LHCN-M2 (cell line): ENCODE measurements around the gene PADI1. TPM values are rescaled to one million over a fixed set of nuclear protein-coding genes. Genes with fewer than 3 reads are reported as not detected.

Experiments used
- DNase-seq: peaks from one replicate; pipeline ENCODE4 v3.0.0-alpha.2; 2012; ENCODE audit warnings: low read depth
- total RNA-seq: library from RNA; depleted of rRNA; stranded (reverse); fragments of >200 nt; gene quantifications from 2 replicates; pipeline ENCODE4 v1.2.3, GENCODE V29; 2014

Gene PADI1
- total RNA-seq, 1 experiment from 2014 or later, result 1.3 TPM

- DNase-seq, result no peak
Measured at GRCh38 chr1:17197696-17198095, 7.2 kb upstream of the PADI1 start.

GRCh38 chr1:17198476-17199258, 6.3 kb upstream of the PADI1 start:
- DNase-seq, result peak; percentile 60

DNA sequence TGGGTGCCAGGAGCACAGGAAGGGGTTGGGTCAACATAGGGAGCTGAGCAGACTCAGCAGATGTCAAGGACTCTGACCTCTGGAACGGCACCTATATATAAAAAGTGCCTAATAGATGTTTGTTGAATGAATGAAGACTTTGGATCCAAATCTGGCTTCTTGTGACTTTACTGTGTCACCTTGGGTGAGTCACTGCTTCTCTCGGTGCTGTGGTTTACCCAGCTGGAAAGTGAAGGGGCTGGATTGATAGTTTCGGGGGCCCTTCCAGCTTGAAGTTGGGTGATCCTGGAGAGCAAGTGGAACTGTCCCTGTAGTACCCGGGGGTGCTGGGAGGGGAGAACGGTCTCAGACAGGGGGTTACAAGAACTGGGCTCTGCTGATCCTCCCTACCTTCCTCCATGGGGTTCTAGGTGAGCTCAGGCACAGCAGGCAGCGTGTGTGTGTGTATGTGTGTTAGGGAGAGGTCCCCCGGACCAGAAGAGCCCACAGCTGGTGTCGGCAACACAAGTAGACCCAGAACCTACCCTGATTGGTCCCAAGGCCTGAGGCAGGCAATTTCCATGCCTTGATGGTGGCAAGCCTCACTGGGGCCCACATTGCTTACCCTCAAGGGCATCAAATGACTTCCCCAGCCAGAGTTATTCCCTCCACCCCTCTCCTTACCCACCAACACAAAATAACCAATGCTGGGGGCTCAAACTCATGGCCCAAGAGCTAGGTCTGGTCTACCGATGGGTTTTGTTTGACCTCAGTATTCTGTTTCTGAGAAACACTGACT, 5.5 kb upstream of the PADI1 start:
- no peak for DNase-seq

GRCh38 chr1:17200246-17200645, 4.7 kb upstream of the PADI1 start:
- no peak for DNase-seq

DNA sequence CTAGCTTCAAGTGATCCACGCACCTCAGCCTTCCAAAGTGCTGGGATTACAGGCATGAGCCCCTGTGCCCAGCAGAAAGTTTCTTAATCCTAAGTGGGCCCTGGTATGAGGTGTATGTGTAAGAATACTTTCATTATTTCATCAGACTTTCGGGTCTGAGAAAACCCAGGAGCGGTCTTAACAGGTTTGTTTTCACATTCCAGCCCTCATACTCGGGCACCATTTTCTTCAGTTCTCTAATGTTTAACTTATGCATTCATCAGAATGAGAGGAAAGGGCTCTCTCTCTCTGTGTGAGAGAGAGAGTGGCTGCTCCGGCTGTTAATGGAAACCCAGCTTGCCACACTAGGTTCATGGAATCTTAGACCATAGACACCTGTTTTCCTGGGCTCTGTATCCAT, 4.2 kb upstream of the PADI1 start:
- no peak for DNase-seq

DNA sequence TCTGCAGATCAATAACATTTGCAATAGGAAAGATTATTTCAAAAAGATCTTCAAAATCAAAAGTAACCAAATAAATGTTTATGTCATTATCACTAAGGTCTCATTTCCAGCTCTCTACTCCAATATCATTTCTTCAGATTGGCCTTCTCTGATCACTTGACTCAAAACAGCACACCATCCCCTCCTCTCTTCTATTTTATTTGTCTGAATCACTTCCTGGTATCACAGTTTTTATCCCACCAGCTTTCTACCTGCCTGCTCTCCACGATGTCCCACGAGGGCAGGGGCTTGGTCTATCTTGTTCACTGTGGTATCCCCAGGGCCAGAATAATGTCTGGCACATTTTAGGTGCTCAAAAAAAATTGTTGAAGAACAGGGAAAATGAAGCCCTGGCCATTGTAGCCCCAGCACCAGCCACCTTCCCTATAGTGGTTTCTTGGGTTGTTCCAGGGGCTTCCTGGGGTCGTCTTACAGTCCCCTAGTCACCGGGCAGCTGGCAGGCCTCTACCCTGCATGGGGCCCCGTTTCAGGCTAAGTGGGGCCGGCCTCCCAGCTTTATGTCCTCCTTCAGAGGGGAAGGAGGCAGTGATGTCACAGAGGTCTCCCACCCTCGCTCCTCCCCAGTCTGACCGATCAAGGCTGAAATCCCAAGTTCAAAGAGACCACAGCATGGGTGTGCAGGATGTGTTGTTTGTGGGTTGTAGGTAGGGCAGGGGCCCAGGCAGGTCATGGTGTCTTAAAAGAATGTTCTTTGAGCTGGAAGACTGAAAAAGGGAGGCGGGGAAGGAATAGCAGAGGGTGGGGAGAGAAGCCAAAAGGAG, 3.5 kb upstream of the PADI1 start:
- no peak for DNase-seq

DNA sequence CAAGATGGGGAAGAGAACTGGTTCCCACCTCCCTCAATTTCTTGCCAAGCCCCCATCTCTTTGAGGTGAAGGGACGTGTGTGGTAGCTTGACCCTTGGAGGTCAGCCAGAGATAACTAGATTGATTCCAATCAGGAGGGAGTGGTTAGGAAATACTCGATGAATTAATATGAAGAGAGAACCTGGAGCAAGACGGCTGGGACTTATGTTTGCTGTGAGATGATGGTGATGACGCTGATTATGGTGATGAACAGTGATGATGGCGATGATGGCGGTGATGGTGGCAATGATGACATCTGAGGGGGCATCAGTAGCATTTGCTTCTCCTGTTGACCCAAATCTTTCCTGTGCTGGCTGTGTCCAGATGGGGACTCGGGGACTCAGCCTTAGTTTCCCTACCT, 724 bp downstream of the PADI1 start:
- DNase-seq, result no peak

- no peak for DNase-seq
Measured at GRCh38 chr1:17206196-17206595, 1.3 kb downstream of the PADI1 start.

GRCh38 chr1:17207046-17207445, 2.1 kb downstream of the PADI1 start:
- no peak for DNase-seq

DNA sequence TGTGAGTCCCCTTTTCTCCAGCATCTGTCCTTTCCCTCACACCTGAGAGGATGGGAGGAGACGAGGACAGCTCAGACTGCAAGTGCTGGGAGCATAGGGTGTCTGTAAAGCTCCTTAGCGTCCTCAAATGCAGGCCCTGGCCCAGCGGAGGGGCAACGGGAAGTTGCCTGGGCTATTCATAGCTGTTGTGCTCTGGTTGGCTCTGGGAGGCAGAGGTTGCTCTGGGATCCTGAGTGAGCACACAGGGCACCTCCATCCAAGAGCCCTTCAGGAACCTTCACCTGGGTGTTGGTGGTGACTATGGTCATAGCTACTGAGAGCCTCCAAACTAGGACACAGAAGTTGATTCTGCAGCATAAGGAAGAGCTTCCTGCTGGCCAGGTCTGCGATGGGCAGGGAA, 2.6 kb downstream of the PADI1 start:
- DNase-seq, result no peak

DNA sequence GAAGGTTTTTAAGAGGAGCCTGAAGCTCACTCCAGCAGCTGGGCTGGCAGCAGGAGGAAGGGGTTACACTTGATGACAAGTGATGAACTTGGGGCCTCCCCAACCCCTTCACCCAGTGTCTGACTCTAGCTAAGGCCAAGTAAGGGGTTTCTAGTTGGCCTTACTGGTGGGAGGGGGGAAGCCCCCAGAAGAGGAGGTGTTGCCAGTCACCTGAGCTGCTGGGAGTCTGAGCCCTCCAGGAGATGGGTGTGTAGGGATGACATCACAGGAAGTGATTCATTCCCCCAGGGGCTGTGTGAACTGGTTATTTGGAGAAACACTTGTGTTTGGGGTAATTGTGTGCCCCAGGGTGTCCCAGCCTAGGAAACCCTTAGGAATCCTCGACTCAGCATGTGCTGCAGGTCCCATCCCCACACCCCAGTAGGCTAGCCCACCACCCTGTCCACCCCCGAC, 3.1 kb downstream of the PADI1 start:
- peak; percentile 79 for DNase-seq

GRCh38 chr1:17208546-17208945, 3.6 kb downstream of the PADI1 start:
- DNase-seq, result no peak

GRCh38 chr1:17209430-17209829, 4.5 kb downstream of the PADI1 start:
- DNase-seq, result no peak

DNA sequence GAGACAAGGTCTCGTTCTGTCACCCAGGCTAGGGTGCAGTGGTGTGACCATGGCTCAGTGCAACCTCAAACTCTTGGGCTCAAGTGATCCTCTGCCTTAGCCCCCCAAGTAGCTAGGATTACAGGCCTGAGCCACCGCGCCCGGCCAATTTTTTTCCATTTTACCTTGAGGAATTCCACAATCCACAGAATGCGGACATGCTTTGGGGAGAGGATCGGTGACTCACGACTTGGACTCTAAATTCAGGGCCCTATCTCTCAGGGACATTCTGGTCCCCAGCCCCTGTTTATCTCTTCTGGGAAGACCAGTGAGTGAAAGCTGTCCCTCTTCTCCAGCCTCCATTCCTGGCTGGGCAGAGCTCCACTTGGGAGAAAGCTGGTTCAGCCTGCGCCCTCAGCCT, 5.2 kb downstream of the PADI1 start:
- DNase-seq, result no peak

DNA sequence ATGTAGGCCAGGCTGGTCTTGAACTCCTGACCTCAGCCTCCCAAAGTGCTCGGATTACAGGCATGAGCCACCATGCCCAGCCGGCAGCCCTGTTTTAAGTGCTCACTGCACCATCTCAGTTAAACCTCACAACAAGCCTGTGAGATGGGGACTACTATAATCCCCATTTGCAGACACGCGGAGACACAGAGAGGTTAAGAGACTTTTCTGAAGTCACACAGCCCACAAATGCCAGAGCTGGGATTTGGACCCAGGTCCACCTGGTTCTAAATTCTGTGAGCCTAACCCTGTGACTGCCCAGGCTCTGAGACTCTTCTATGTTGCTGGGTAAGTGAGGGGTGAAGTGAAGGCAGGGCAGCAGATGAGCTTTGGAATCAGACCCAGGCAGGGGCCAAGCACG, 6.4 kb downstream of the PADI1 start:
- DNase-seq, result no peak

DNA sequence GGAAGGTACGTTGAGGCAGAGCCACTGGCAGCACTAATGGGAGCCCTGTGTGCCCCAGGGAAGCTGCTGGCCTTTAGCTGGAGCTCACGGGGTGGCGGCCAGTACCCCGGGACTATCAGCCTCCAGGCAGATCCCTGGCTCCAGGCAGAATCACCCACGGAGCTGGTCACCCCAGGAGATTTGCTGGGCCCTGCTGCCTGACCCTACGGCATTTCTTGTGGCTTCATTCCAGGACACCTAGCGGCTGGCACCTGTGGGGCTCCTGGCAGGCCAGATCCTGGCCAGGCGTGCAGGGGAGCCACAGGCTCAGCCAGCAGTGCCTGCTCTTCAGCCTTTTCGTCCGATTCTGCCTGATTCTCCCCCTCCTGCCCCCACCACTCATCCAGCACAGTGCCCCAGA, 7.1 kb downstream of the PADI1 start:
- DNase-seq, result no peak

- DNase-seq, result peak; percentile 60
Measured at GRCh38 chr1:17212487-17213121, 7.7 kb downstream of the PADI1 start.

- no peak for DNase-seq
Measured at GRCh38 chr1:17213148-17213781, 8.3 kb downstream of the PADI1 start.

GRCh38 chr1:17213782-17214148, 8.8 kb downstream of the PADI1 start:
- no peak for DNase-seq

- DNase-seq, result no peak
Measured at GRCh38 chr1:17214876-17215544, 10.1 kb downstream of the PADI1 start.

DNA sequence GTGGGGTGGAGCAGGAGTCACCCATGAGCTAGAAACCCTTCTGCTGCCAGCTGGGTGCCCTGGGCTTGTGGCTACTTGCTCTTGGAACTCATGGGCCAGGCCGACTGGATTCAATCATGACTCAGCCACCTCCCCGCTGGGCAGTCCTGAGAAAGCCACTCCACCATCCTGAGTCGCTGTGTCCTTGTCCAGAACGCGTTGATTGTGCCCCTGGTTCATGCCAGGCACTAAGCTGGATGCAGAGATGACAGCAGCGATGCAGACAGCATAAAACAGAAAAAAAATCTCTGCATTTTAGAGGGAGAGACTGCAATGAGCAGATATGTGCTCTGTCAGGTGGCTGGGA, 10.6 kb downstream of the PADI1 start:
- peak; percentile 31 for DNase-seq
